ENCODE data around the gene FKBP5. TPM values are rescaled to one million over a fixed set of nuclear protein-coding genes. Genes with fewer than 3 reads are reported as not detected.

FKBP5 gene
- polyA plus RNA-seq, 1 donor from 2014 or later: 1.2 TPM

DNA sequence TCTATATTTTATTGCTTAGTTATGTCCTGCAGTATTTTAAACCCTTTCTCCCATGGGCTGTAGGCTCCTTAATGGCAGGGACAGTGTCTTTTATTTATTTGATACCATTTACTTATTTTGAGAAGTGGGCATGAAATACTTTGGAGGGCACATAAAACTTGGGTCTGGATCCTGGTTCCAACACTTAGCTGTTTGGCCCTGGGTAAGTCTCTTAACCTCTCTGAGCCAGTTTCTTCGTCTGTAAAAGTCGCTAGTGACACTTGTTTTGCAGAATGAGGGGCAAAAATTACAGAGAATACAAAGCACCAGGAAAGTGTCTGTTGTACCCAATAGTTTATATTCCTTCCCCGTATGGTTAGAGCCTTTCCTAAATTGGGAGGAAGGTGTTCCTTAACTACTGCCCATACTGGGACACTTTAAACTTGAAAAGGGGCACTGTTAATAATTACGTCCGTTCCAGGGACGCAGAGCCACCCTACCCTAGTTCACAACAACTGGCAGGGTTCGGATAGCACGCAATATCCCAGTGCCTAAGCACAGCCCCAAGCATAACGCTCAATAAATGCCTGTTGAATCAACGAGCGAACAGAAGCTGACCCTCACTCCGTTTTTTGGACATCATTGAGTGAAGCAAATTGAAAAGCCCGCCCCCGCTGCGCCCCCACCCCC is 42.2 kb upstream of the FKBP5 start:
- TF ChIP-seq, protein P1, sequence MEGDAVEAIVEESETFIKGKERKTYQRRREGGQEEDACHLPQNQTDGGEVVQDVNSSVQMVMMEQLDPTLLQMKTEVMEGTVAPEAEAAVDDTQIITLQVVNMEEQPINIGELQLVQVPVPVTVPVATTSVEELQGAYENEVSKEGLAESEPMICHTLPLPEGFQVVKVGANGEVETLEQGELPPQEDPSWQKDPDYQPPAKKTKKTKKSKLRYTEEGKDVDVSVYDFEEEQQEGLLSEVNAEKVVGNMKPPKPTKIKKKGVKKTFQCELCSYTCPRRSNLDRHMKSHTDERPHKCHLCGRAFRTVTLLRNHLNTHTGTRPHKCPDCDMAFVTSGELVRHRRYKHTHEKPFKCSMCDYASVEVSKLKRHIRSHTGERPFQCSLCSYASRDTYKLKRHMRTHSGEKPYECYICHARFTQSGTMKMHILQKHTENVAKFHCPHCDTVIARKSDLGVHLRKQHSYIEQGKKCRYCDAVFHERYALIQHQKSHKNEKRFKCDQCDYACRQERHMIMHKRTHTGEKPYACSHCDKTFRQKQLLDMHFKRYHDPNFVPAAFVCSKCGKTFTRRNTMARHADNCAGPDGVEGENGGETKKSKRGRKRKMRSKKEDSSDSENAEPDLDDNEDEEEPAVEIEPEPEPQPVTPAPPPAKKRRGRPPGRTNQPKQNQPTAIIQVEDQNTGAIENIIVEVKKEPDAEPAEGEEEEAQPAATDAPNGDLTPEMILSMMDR (IDR thresholded peaks at IDR 0.05; ENCODE audit: poor library complexity, severe bottlenecking): no peak
- TF ChIP-seq MXI1 (conservative IDR thresholded peaks at IDR 0.05; ENCODE audit: poor library complexity, severe bottlenecking): no peak
- TF ChIP-seq POLR2AphosphoS5 (IDR thresholded peaks at IDR 0.05): no peak
- no peak for TF ChIP-seq EZH2 (IDR thresholded peaks at IDR 0.05; ENCODE audit: borderline replicate concordance, insufficient read depth, low read length, poor library complexity, severe bottlenecking)
- TF ChIP-seq, protein P2, sequence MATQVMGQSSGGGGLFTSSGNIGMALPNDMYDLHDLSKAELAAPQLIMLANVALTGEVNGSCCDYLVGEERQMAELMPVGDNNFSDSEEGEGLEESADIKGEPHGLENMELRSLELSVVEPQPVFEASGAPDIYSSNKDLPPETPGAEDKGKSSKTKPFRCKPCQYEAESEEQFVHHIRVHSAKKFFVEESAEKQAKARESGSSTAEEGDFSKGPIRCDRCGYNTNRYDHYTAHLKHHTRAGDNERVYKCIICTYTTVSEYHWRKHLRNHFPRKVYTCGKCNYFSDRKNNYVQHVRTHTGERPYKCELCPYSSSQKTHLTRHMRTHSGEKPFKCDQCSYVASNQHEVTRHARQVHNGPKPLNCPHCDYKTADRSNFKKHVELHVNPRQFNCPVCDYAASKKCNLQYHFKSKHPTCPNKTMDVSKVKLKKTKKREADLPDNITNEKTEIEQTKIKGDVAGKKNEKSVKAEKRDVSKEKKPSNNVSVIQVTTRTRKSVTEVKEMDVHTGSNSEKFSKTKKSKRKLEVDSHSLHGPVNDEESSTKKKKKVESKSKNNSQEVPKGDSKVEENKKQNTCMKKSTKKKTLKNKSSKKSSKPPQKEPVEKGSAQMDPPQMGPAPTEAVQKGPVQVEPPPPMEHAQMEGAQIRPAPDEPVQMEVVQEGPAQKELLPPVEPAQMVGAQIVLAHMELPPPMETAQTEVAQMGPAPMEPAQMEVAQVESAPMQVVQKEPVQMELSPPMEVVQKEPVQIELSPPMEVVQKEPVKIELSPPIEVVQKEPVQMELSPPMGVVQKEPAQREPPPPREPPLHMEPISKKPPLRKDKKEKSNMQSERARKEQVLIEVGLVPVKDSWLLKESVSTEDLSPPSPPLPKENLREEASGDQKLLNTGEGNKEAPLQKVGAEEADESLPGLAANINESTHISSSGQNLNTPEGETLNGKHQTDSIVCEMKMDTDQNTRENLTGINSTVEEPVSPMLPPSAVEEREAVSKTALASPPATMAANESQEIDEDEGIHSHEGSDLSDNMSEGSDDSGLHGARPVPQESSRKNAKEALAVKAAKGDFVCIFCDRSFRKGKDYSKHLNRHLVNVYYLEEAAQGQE (IDR thresholded peaks at IDR 0.05; ENCODE audit: borderline replicate concordance): no peak
- TF ChIP-seq TAF1 (IDR thresholded peaks at IDR 0.05; ENCODE audit: low read depth): no peak
- TF ChIP-seq EP300 (conservative IDR thresholded peaks at IDR 0.05; ENCODE audit: poor library complexity, severe bottlenecking): no peak
- TF ChIP-seq SMC3 (conservative IDR thresholded peaks at IDR 0.05; ENCODE audit: poor library complexity): no peak
- TF ChIP-seq RAD21 (conservative IDR thresholded peaks at IDR 0.05): no peak
- Histone ChIP-seq H3K4me2 (ENCODE audit: low read length) (peak overlapping the region; percentile 91), H2AFZ (ENCODE audit: low read depth, low read length) (no peak overlapping the region), H3K4me3 (ENCODE audit: low read length) (peak overlapping the region; percentile 98), H3K9ac (ENCODE audit: low read length) (peak overlapping the region; percentile 99), H3K79me2 (replicated peaks; ENCODE audit: insufficient read depth, low read length) (no peaks in the 10 kb centered on the region), H3K36me3 (ENCODE audit: insufficient read depth, low read length) (no peaks in the 10 kb centered on the region), H4K20me1 (ENCODE audit: insufficient read depth) (no peaks in the 10 kb centered on the region), H3K27ac (ENCODE audit: low read length) (peak overlapping the region; percentile 99), H3K27me3 (ENCODE audit: insufficient read depth, low read depth, low read length) (no peaks in the 10 kb centered on the region), H3K9me3 (ENCODE audit: low read length) (no peaks in the 10 kb centered on the region), H3F3A (ENCODE audit: insufficient read depth, low read length, poor library complexity, severe bottlenecking) (peaks cover 5% of the 10 kb centered on the region), H3K9me2 (ENCODE audit: insufficient read depth, low read length) (no peaks in the 10 kb centered on the region)

DNA sequence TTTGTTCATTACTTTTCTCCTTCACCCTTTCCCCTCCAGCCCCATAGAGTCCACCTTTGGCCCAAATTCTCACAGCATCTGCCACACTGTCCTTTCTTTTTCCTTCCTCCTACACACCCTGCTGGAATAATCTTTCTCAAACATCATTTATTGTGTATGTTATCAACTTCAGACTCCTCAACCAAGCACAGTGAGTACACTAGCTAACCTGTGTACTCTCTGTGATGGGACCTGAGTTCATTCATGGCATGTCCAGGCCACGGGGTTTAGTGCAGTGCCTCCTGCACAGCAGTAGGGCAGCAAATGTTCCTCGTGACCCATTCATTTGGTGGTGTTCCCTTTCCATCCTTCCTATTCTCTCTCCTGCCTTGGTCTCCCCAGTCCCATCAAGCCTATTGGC is 41.0 kb upstream of the FKBP5 start:
- Histone ChIP-seq H3K27ac (ENCODE audit: low read length) (no peak overlapping the region), H3K27me3 (ENCODE audit: insufficient read depth, low read depth, low read length) (no peaks in the 10 kb centered on the region), H3F3A (ENCODE audit: insufficient read depth, low read length, poor library complexity, severe bottlenecking) (peaks cover 5% of the 10 kb centered on the region), H3K36me3 (ENCODE audit: insufficient read depth, low read length) (no peaks in the 10 kb centered on the region), H3K4me3 (ENCODE audit: low read length) (no peak overlapping the region), H3K4me2 (ENCODE audit: low read length) (no peak overlapping the region), H3K9me3 (ENCODE audit: low read length) (no peaks in the 10 kb centered on the region), H3K9me2 (ENCODE audit: insufficient read depth, low read length) (no peaks in the 10 kb centered on the region), H4K20me1 (ENCODE audit: insufficient read depth) (no peaks in the 10 kb centered on the region), H3K9ac (ENCODE audit: low read length) (no peak overlapping the region), H2AFZ (ENCODE audit: low read depth, low read length) (no peak overlapping the region), H3K79me2 (replicated peaks; ENCODE audit: insufficient read depth, low read length) (no peaks in the 10 kb centered on the region)
- no peak for TF ChIP-seq EP300 (conservative IDR thresholded peaks at IDR 0.05; ENCODE audit: poor library complexity, severe bottlenecking)
- TF ChIP-seq EZH2 (IDR thresholded peaks at IDR 0.05; ENCODE audit: borderline replicate concordance, insufficient read depth, low read length, poor library complexity, severe bottlenecking): no peak

All from neural cell (in vitro differentiated cells).